ENCODE results near the gene PLK5.

DNA sequence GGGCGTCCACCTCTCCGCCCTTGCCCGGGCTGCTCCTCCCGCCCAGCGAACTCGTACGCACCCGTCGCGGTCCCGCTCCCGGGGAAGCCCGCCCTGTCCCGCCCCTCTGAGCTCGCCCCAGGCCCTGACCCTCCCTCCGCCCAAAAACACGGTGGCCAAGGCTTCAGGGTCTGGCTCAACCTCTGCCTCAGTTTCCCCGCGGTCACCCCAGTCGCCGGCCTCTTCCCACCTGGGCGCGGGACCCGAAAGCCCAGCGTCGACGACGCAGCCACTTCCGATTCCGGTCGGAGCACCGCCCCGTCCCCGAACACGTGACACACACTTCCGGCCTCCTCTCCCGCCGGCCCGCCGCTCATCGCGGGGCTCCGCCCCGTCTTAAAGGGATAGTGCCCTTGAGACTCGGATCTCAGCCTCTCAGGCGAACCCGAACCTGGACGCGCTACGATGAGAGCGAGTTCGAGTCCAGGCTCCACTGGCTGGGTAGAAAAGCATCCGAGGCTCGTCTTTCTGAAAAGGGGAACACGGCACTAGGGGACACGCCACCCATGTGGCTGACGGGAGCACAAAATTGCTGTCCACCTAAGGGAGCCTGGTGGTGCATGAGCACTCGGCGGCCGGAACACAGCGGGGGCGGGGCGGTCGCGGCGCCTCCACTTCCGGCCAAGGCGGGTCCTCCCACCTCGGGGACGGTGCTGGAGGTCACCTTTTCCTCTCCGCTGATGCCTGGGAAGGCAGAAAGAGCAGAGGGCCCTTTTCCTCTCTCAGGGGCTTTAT lies 44.8 kb upstream of the PLK5 start, which contains the start of gene C19orf25:
- TF ChIP-seq ZFP30 (CRISPR knock-in tag; IDR thresholded peaks at IDR 0.05) (no peak; the same call in 1 of the 2 replicates), SNAI2 (CRISPR knock-in tag; IDR thresholded peaks at IDR 0.05) (no peak), ARNTL (CRISPR knock-in tag; IDR thresholded peaks at IDR 0.05; ENCODE audit: borderline replicate concordance, low read depth) (no peak), TOX (CRISPR knock-in tag; IDR thresholded peaks at IDR 0.05; ENCODE audit: borderline replicate concordance) (no peak), ZFP3 (CRISPR knock-in tag; IDR thresholded peaks at IDR 0.05) (peak; percentile 100), ESRRG (CRISPR knock-in tag; IDR thresholded peaks at IDR 0.05) (no peak), OSR1 (CRISPR knock-in tag; IDR thresholded peaks at IDR 0.05) (no peak), ZC3H10 (CRISPR knock-in tag; IDR thresholded peaks at IDR 0.05) (no peak)
- TF ChIP-seq, protein P1, sequence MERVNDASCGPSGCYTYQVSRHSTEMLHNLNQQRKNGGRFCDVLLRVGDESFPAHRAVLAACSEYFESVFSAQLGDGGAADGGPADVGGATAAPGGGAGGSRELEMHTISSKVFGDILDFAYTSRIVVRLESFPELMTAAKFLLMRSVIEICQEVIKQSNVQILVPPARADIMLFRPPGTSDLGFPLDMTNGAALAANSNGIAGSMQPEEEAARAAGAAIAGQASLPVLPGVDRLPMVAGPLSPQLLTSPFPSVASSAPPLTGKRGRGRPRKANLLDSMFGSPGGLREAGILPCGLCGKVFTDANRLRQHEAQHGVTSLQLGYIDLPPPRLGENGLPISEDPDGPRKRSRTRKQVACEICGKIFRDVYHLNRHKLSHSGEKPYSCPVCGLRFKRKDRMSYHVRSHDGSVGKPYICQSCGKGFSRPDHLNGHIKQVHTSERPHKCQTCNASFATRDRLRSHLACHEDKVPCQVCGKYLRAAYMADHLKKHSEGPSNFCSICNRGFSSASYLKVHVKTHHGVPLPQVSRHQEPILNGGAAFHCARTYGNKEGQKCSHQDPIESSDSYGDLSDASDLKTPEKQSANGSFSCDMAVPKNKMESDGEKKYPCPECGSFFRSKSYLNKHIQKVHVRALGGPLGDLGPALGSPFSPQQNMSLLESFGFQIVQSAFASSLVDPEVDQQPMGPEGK (CRISPR knock-in tag; IDR thresholded peaks at IDR 0.05; ENCODE audit: borderline replicate concordance): no peak
- TF ChIP-seq, protein P2, sequence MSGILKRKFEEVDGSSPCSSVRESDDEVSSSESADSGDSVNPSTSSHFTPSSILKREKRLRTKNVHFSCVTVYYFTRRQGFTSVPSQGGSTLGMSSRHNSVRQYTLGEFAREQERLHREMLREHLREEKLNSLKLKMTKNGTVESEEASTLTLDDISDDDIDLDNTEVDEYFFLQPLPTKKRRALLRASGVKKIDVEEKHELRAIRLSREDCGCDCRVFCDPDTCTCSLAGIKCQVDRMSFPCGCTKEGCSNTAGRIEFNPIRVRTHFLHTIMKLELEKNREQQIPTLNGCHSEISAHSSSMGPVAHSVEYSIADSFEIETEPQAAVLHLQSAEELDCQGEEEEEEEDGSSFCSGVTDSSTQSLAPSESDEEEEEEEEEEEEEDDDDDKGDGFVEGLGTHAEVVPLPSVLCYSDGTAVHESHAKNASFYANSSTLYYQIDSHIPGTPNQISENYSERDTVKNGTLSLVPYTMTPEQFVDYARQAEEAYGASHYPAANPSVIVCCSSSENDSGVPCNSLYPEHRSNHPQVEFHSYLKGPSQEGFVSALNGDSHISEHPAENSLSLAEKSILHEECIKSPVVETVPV (CRISPR knock-in tag; IDR thresholded peaks at IDR 0.05): no peak
- TF ChIP-seq, protein P3, sequence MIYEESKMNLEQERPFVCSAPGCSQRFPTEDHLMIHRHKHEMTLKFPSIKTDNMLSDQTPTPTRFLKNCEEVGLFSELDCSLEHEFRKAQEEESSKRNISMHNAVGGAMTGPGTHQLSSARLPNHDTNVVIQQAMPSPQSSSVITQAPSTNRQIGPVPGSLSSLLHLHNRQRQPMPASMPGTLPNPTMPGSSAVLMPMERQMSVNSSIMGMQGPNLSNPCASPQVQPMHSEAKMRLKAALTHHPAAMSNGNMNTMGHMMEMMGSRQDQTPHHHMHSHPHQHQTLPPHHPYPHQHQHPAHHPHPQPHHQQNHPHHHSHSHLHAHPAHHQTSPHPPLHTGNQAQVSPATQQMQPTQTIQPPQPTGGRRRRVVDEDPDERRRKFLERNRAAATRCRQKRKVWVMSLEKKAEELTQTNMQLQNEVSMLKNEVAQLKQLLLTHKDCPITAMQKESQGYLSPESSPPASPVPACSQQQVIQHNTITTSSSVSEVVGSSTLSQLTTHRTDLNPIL (CRISPR knock-in tag; IDR thresholded peaks at IDR 0.05; ENCODE audit: low read depth): no peak

Measured in SK-N-SH treated with all-trans-retinoic acid at 6 μM for 48 hours (cell line).